Stimulated activated CD8-positive, alpha-beta memory T cell treated with anti-CD3 and anti-CD28 coated beads, Interleukin-7, amount 100 ng/mL, for 48 hours (primary cell): ENCODE measurements around the gene ATP1B2.
"Not testable (repeated sequence)": the region's sequence is repeated elsewhere in the genome, so short reads cannot be mapped to it uniquely, and the experiment has no call there.

Experiments used
- DNase-seq, 2 donors: peaks; one replicate each; pipeline ENCODE4 v3.0.0-alpha.2; 2020; ENCODE audit warnings: low read depth in 1 of 2; ENCODE audit errors: extremely low read depth in 1 of 2

The ATP1B2 gene

GRCh38 chr17:7633093-7633492 is 17.6 kb upstream of the ATP1B2 start:
- no peak for DNase-seq

- DNase-seq, result no peak
Measured at GRCh38 chr17:7634384-7634783, 16.3 kb upstream of the ATP1B2 start.

DNA sequence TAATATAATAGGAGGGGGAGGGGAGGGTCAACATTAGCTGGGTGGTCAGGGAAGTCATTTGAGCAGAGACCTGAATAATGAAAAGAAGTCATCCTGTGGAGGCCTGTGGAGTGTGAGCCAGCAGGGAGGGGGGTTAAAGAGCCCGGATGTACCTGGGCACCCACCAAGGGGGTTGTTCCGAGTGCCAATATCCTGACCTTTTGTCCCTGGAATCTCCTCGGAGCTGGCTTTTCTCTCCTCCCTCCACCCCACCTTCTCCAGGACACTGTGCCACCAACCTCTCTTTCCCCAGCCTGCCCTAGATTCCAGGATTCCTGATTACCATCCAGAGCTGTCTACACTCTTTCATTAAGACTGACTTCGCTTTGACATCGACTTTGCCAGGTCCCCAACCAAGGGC is 14.6 kb upstream of the ATP1B2 start:
- no peak for DNase-seq

GRCh38 chr17:7640783-7641182 is 9.9 kb upstream of the ATP1B2 start:
- no peak for DNase-seq

DNA sequence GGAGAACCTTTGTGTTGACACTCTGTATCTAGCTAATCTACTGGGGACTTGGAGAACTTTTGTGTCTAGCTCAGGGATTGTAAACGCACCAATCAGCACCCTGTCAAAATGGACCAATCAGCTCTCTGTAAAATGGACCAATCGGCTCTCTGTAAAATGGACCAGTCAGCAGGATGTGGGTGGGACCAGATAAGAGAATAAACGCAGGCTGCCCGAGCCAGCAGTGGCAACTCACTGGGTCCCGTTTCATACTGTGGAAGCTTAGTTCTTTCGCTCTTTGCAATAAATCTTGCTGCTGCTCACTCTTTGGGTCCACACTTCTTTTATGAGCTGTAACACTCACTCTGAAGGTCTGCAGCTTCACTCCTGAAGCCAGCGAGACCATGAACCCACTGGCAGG is 9.1 kb upstream of the ATP1B2 start:
- DNase-seq, result not testable (repeated sequence)

- DNase-seq, result no peak
Measured at GRCh38 chr17:7644775-7645174, 6.0 kb upstream of the ATP1B2 start.

GRCh38 chr17:7646457-7646856 is 4.3 kb upstream of the ATP1B2 start:
- no peak for DNase-seq

- DNase-seq, result no peak
Measured at GRCh38 chr17:7647018-7647417, 3.7 kb upstream of the ATP1B2 start.

GRCh38 chr17:7651097-7651664 is 455 bp downstream of the ATP1B2 start:
- DNase-seq, result no peak

DNA sequence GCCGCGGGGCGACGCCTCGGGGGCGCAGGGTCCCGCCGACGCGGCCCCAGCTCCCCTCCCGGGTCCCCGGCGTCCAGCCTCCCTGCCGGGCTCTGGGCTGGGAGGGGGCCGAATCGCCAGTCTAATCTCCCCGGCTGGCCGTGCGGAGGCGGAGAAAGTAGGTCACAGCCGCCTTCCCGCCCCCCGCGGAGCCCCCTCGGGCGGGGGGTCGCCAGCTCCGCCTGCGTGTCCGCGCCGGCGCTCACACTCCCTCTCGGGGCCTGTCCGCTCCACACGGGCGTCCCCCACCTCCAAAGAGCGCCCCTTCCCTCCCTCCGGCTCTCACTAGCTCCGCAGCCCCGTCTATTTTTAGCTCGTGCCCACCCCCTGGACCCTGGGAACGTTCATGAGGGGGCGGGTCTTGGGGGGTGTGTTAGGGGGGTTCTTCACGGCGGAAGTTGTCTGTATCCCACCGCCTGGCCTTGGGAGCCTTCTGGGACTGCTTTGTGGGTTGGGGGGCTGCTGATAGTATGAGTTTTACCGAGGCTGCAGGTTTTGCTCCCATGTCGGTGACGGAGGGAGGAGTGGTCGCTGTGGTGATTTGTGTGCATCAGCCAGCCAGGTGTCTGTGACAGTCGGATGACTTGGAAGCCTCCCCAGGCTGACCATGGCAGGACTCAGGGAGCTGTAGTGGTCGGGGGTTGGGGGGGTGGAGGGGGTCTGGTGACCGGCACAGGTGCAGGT is 1.1 kb downstream of the ATP1B2 start:
- no peak for DNase-seq

- DNase-seq, result no peak
Measured at GRCh38 chr17:7652388-7653356, 1.9 kb downstream of the ATP1B2 start.

- no peak for DNase-seq
Measured at GRCh38 chr17:7654832-7655540, 4.3 kb downstream of the ATP1B2 start.

DNA sequence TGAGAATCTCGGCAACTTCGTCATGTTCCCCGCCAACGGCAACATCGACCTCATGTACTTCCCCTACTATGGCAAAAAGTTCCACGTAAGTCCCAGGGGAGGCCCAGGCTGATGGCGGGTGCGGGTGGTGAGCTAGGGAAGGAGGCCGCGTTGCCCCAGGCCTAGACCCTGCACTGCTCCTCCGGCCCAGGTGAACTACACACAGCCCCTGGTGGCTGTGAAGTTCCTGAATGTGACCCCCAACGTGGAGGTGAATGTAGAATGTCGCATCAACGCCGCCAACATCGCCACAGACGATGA is 4.8 kb downstream of the ATP1B2 start:
- DNase-seq, result no peak

GRCh38 chr17:7656958-7657609 is 6.4 kb downstream of the ATP1B2 start:
- DNase-seq, result no peak

GRCh38 chr17:7667656-7668406 is 17.1 kb downstream of the ATP1B2 start:
- no peak for DNase-seq

DNA sequence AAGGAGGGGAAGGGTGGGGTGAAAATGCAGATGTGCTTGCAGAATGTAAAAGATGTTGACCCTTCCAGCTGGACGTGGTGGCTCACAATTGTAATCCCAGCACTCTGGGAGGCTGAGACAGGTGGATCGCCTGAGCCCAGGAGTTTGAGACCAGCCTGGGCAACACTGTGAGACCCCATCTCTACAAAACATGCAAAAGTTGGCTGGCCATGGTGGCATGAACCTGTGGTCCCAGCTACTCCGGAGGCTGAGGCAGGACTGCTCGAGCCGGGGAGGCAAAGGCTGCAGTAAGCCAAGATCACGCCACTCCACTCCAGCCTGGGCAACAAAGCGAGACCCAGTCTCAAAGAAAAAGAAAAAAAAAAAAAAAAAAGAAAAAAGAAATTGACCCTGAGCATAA is 17.8 kb downstream of the ATP1B2 start:
- DNase-seq, result no peak

DNA sequence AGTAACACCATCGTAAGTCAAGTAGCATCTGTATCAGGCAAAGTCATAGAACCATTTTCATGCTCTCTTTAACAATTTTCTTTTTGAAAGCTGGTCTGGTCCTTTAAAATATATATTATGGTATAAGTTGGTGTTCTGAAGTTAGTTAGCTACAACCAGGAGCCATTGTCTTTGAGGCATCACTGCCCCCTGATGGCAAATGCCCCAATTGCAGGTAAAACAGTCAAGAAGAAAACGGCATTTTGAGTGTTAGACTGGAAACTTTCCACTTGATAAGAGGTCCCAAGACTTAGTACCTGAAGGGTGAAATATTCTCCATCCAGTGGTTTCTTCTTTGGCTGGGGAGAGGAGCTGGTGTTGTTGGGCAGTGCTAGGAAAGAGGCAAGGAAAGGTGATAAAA is 22.5 kb downstream of the ATP1B2 start:
- peak in 1 of 2 donors; percentile 34 for DNase-seq

DNA sequence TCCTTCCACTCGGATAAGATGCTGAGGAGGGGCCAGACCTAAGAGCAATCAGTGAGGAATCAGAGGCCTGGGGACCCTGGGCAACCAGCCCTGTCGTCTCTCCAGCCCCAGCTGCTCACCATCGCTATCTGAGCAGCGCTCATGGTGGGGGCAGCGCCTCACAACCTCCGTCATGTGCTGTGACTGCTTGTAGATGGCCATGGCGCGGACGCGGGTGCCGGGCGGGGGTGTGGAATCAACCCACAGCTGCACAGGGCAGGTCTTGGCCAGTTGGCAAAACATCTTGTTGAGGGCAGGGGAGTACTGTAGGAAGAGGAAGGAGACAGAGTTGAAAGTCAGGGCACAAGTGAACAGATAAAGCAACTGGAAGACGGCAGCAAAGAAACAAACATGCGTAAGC is 24.2 kb downstream of the ATP1B2 start:
- DNase-seq, result no peak

DNA sequence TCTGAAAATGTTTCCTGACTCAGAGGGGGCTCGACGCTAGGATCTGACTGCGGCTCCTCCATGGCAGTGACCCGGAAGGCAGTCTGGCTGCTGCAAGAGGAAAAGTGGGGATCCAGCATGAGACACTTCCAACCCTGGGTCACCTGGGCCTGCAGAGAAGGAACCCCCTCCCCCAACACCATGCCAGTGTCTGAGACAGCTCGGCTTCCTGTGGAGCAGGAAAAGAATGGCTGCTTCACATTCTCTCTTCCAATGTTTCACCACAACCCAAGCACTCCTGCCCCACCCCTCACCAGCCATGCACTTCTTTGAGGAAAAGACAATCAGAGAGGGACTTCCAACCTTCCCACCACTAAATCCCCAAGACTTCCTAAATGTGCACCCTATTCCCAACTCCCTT is 25.8 kb downstream of the ATP1B2 start:
- DNase-seq, result no peak
